GM23338 (cell line): ENCODE data around the gene TPCN2.

Source experiments
- EZH2phosphoT487 ChIP-seq: fragments of 200-600 bp; sonication (generic); IDR thresholded peaks from one replicate; pipeline ENCODE4 v1.8.1; 2018; ENCODE audit warnings: antibody characterized with exemption; ENCODE audit not compliant: unreplicated experiment
- JUNB ChIP-seq: IDR thresholded peaks from one replicate; pipeline ENCODE4 v1.6.1; 2016; ENCODE audit warnings: antibody characterized with exemption; ENCODE audit not compliant: unreplicated experiment
- NANOG ChIP-seq: IDR thresholded peaks from 2 replicates; pipeline ENCODE4 v1.6.1; 2016; ENCODE audit warnings: antibody characterized with exemption, borderline replicate concordance
- POLR2AphosphoS5 ChIP-seq: IDR thresholded peaks from 2 replicates; pipeline ENCODE4 v1.6.1; 2016; ENCODE audit warnings: antibody characterized with exemption, low read depth
- TF ChIP-seq, protein P1 (sequence below), 2 experiments: fragments of 200-600 bp in 1 of 2; sonication (generic) in 1 of 2; conservative IDR thresholded peaks; 2 replicates each; pipeline versions ENCODE4 v1.5.1 to v1.6.1; 2016 to 2017; ENCODE audit warnings: antibody characterized with exemption in 2 of 2, low read depth in 2 of 2, mild to moderate bottlenecking in 2 of 2, moderate library complexity in 1 of 2
- TF ChIP-seq, protein P2 (sequence below): IDR thresholded peaks from one replicate; pipeline ENCODE4 v1.6.1; 2018; ENCODE audit warnings: antibody characterized with exemption; ENCODE audit not compliant: unreplicated experiment

DNA sequence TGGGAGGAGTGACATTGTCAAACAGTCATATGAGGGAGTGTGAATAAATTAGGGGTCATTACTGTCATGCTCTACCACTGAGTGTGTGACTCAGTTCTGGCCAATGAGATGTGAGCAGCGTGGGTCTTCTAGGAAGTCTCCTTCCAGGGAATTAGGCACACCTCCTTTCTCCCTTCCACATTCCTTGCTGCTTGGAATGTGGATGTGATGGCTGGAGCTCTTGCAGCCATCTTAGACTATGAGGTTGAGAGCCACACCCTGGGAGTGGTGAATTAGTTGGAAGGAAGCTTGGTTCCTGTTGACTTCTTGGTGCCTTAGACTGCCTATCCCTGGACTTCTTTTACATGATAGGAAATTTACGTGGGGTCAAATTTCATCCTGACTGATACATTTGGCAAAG, 70.5 kb downstream of the TPCN2 start:
- TF ChIP-seq, protein P1, sequence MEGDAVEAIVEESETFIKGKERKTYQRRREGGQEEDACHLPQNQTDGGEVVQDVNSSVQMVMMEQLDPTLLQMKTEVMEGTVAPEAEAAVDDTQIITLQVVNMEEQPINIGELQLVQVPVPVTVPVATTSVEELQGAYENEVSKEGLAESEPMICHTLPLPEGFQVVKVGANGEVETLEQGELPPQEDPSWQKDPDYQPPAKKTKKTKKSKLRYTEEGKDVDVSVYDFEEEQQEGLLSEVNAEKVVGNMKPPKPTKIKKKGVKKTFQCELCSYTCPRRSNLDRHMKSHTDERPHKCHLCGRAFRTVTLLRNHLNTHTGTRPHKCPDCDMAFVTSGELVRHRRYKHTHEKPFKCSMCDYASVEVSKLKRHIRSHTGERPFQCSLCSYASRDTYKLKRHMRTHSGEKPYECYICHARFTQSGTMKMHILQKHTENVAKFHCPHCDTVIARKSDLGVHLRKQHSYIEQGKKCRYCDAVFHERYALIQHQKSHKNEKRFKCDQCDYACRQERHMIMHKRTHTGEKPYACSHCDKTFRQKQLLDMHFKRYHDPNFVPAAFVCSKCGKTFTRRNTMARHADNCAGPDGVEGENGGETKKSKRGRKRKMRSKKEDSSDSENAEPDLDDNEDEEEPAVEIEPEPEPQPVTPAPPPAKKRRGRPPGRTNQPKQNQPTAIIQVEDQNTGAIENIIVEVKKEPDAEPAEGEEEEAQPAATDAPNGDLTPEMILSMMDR (conservative IDR thresholded peaks at IDR 0.05; ENCODE audit: low read depth in 2 of 2) = no peak
- TF ChIP-seq JUNB (no peak), POLR2AphosphoS5 (no peak), EZH2phosphoT487 (no peak), NANOG (no peak)
- TF ChIP-seq, protein P2, sequence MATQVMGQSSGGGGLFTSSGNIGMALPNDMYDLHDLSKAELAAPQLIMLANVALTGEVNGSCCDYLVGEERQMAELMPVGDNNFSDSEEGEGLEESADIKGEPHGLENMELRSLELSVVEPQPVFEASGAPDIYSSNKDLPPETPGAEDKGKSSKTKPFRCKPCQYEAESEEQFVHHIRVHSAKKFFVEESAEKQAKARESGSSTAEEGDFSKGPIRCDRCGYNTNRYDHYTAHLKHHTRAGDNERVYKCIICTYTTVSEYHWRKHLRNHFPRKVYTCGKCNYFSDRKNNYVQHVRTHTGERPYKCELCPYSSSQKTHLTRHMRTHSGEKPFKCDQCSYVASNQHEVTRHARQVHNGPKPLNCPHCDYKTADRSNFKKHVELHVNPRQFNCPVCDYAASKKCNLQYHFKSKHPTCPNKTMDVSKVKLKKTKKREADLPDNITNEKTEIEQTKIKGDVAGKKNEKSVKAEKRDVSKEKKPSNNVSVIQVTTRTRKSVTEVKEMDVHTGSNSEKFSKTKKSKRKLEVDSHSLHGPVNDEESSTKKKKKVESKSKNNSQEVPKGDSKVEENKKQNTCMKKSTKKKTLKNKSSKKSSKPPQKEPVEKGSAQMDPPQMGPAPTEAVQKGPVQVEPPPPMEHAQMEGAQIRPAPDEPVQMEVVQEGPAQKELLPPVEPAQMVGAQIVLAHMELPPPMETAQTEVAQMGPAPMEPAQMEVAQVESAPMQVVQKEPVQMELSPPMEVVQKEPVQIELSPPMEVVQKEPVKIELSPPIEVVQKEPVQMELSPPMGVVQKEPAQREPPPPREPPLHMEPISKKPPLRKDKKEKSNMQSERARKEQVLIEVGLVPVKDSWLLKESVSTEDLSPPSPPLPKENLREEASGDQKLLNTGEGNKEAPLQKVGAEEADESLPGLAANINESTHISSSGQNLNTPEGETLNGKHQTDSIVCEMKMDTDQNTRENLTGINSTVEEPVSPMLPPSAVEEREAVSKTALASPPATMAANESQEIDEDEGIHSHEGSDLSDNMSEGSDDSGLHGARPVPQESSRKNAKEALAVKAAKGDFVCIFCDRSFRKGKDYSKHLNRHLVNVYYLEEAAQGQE = no peak
